Stimulated activated CD8-positive, alpha-beta memory T cell treated with anti-CD3 and anti-CD28 coated beads, Interleukin-2, amount 100 ng/mL, for 1 hour (primary cell): ENCODE measurements around the gene TRAPPC10.
"Not testable (repeated sequence)": the region's sequence is repeated elsewhere in the genome, so short reads cannot be mapped to it uniquely, and the experiment has no call there.

Experiments used
- DNase-seq, 2 donors: peaks; one replicate each; pipeline ENCODE4 v3.0.0-alpha.2; 2020; ENCODE audit warnings: low read depth in 2 of 2

The TRAPPC10 gene

DNA sequence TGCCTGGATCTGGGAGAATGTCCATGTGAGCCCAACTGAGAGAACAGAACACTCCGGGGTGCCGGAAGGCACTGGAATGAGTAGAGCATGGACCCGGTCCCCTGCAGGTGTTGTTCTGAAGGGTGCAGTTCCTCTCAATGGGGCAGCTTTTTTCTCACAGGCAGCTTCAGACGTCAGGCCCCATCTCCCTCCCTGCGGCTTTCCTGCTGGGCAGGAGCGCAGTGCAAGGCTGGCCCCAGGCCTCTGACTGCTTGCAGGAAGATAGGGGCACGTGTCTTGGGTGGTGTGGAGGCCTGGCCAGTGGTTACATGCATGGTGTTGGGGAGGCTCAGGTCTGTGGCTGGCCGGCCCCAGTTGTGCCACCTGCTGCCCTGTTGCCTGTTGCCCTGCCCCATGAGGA, 131.9 kb downstream of the TRAPPC10 start:
- not testable (repeated sequence) for DNase-seq

DNA sequence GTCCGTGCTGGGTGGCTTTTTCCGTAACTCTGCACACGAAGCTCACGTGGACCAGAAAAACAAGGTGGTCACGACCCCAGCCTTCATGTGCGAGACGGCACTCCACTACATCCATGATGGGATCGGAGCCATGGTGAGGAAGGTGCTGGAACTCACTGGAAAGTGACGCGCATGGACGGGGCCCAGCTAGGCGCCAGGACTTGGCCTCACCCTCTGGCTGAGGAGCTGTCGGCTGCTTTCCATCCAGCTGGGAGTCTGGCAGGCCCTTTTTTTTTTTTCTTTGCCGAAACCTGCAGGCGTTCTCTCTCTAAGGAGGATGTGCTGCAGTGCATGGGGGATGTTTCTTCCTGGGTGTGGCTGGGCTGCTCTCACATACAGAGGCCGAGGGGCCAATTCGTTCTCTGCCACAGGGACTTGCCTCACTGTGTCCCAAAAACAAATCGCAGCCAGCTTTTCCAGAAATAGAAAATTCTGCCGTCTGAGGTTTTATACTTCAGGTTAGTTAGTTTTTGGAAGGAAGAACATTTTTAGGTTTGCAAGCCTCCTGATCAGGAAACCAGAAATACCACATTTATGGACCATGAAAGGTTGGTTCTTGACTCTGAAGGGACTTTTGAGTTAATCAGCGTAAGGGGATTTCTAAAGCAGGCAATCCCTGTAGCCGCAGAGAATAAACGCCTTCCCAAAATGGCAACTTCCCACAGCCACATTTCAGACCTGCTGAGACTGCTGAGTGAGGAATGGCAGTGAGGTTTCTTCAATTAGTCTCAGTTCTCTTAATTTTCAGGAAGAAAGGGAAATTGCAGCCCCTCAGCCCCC, 132.9 kb downstream of the TRAPPC10 start:
- DNase-seq = not testable (repeated sequence)

DNA sequence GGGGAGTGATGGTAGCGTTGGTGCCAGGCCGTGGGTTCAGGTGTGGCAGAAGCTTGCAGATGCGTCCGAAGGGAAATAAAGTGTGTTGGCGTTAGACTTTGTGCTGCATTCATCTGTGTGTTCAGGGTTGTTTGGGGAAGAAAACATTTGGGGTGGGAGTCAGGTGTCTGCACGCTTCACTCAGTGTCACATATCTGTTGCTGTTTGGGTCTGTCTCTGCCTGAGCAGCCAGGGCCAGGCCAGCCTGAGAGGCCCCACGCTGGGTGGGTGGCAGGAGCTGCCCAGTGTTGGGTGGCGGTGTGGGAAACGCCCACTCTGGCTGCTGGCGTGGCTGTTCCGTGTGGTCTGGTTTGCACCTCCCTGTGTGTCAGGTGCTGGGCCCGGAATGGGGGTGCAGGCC, 133.5 kb downstream of the TRAPPC10 start:
- not testable (repeated sequence) for DNase-seq

DNA sequence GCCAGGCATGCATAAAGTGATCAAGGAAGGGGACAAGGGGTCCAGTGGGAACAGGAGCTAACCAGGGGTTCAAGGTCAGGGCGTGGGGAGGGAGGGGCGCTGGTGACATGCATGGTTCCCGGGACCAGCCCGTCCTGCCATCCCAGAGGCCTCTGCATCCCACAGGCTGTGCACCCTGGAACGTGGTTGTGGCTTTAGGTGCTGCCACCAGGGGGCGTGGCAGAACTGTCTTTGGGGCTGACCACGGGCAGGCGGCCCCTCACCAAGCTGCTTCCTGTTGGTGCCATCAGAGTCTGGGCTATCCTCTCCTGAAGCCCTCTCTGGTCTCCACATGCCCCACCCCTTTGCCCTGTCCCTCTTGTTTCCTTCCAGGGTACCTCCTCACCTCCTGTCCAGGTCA, 135.0 kb downstream of the TRAPPC10 start:
- DNase-seq = not testable (repeated sequence)

DNA sequence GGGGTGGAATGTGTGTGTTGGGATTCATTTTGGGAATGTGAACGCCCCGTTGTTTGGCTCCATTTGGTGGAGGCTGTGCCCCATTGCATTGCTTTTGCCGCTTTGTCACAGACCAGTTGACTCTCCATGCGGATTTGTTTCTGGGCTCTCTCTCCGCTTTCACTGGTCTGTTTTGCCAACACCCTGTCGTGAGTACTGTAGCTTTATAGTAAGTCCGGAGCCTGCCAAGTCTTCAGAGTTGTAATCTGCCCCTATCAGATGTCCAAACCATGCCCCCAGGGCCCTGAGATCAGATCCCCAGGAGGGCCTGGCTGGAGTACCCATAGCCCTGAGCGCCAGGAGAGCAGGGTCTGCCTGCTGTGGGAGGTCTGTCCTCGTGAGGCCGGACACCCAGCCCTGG, 138.1 kb downstream of the TRAPPC10 start:
- not testable (repeated sequence) for DNase-seq

DNA sequence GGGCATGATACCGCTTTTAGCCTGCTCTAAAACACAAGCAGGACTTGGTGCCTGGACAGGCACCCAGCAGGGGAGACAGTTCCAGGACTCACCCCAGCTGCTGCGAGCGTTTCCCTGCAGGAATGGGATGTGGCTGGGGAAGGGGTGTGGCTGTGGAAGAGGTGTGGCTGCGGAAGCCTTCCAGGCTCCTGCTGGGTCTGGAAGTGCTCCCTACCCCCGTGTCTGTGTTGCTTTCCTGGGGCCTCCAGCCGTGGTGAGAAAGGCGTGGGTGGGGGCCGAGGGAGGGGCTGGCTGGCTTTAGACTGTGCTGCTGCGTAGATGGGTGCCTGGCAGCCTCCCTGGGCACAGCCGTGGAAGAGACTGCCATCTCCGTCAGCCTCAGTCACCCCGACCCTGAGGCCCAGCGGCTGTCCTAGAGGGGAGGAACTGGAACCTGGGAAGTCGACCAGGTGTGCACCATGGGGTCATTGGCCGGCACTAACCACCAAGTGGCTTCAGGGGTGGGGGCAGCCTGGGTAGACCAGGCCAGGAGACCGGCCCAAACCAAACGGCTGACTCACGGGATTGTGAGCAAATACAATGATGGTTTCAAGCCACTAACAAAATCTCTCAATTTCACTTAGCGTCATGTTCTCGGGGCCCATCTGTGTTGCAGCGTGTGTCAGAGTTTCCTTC, 141.2 kb downstream of the TRAPPC10 start:
- not testable (repeated sequence) for DNase-seq

DNA sequence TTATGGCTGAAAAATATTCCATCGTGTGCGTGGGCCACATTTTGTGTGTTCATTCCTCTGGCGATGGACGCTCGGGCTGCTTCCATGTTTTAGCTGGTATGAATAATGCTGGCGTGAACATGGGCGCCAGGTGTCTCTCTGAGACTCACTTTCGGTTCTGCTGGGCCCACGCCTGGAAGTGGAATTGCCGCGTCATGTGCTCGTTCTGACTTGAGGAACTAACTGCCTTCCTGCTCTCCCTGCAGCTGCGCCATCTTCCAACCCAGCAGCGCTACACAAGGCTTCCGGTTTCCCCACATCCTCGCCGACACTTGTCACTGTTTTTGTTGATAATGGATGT, 141.8 kb downstream of the TRAPPC10 start:
- DNase-seq = peak in 1 of 2 donors; percentile 0

DNA sequence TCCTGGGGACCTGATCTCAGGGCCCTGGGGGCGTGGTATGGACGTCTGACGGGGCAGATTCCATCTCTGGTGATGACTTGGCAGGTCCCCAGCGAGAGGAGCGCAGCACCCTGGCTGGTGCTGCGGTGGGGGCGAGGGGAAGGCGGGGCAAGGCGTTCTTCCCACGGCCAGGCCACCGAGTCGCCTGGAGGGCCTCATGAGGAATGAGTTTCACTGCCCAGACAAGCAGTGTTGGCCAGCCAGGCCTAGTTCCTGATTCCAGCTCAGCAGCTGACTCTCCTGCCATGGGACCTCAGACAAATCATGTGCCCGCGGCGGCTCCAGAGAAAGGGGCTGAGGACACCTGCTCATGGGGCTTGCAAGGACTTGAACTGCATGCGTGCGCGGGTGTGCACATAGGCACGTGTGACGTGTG, 142.7 kb downstream of the TRAPPC10 start:
- DNase-seq = not testable (repeated sequence)

DNA sequence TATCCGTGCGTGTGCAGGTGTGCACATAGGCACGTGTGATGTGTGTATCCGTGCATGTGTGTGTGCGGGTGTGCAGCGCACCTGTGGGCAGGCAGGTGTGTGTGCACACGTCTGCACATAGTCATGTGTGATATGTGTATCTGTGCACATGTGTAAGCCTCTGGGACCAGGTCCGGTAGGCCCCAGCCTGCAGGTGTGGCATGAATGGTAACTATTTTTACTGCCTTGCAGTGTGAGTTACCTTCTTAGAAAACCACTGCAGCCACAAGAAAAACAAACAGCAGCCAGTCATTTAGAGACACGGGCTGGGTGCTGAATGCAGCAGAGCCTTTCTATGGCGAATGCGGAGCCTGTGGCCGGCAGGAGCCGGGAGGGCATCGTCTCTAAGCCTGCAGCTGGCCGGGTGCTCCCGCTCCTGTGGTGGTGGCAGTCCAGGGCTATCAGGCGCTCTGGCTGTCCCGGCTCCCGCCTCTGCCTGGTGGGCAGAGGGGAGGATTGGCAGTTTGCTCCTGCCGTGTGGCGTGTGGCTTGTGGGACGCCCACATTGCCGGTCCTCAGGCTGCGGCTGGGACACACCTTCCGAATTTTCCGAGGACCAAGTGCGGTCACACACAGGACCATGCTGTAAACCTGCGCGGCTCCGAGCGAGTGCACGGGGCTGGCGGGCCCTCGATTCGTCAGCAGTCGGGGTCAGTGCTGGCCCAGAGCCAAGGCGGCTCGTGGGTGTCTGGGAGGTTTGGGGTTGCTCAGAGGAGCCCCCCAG, 143.3 kb downstream of the TRAPPC10 start:
- DNase-seq = not testable (repeated sequence)

DNA sequence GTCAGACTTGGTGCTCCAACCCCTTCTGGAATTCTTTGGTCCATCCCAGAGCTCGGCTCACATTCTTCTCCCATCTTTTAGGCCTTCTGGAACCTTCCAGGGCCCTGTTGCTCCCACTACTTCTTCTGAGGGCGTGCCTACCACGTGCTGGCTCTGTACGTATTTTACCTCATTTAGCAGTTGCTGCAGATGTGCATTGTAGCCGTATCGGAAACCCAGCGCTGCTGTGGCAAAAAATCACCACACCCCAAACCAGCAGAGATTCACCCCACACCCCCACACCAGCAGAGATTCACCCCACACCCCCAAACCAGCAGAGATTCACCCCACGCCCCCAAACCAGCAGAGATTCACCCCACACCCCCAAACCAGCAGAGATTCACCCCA, 143.9 kb downstream of the TRAPPC10 start:
- DNase-seq = not testable (repeated sequence)
